BE2C (cell line): ENCODE data around the gene CITED1.

Experiments used
- DNase-seq: peaks from one replicate; pipeline ENCODE4 v3.0.0-alpha.2; 2020
- H3K27me3 ChIP-seq: fragments of 250-450 bp; sonication (Bioruptor Pico); 2 replicates; pipeline ENCODE4 v1.5.1; 2020; ENCODE audit warnings: mild to moderate bottlenecking
- H3K36me3 ChIP-seq: fragments of 250-450 bp; sonication (Bioruptor Pico); 2 replicates; pipeline ENCODE4 v1.5.1; 2020; ENCODE audit warnings: mild to moderate bottlenecking
- H3K4me1 ChIP-seq: fragments of 250-450 bp; sonication (Bioruptor Pico); 2 replicates; pipeline ENCODE4 v1.5.1; 2020
- H3K4me3 ChIP-seq: 2 replicates; pipeline ENCODE4 v1.5.1; 2011; ENCODE audit warnings: low read depth, low read length
- H3K9me3 ChIP-seq: fragments of 250-450 bp; sonication (Bioruptor Pico); 2 replicates; pipeline ENCODE4 v1.5.1; 2020
- CTCF ChIP-seq: IDR thresholded peaks from 2 replicates; pipeline ENCODE4 v1.5.1; 2012; ENCODE audit warnings: mild to moderate bottlenecking, low read depth, low read length

The CITED1 gene

GRCh38 chrX:72317139-72317538 lies 11.4 kb upstream of the CITED1 start:
- Histone ChIP-seq H3K4me3 (no peak overlapping the region), H3K36me3 (no peaks in the 10 kb centered on the region), H3K27me3 (no peaks in the 10 kb centered on the region), H3K4me1 (no peaks in the 10 kb centered on the region), H3K9me3 (no peaks in the 10 kb centered on the region)
- DNase-seq = no peak
- TF ChIP-seq CTCF = no peak

GRCh38 chrX:72316408-72317110 lies 10.8 kb upstream of the CITED1 start:
- DNase-seq = no peak
- Histone ChIP-seq H3K9me3 (no peaks in the 10 kb centered on the region), H3K4me3 (no peak overlapping the region), H3K4me1 (no peaks in the 10 kb centered on the region), H3K27me3 (no peaks in the 10 kb centered on the region), H3K36me3 (no peaks in the 10 kb centered on the region)
- TF ChIP-seq CTCF = no peak

- Histone ChIP-seq H3K4me3 (no peak overlapping the region), H3K4me1 (no peaks in the 10 kb centered on the region), H3K9me3 (no peaks in the 10 kb centered on the region), H3K36me3 (no peaks in the 10 kb centered on the region), H3K27me3 (no peaks in the 10 kb centered on the region)
- DNase-seq = no peak
- no peak for TF ChIP-seq CTCF
These were observed 9.2 kb upstream of the CITED1 start for GRCh38 chrX:72314881-72315280.

GRCh38 chrX:72313707-72314641 lies 8.3 kb upstream of the CITED1 start:
- Histone ChIP-seq H3K4me3 (no peak overlapping the region), H3K27me3 (no peaks in the 10 kb centered on the region), H3K9me3 (no peaks in the 10 kb centered on the region), H3K4me1 (peaks cover 5% of the 10 kb centered on the region), H3K36me3 (no peaks in the 10 kb centered on the region)
- TF ChIP-seq CTCF = no peak
- DNase-seq = no peak

- H3K36me3 ChIP-seq = no peaks in the 10 kb centered on the region
- peaks cover 5% of the 10 kb centered on the region for H3K4me1 ChIP-seq
- no peaks in the 10 kb centered on the region for H3K9me3 ChIP-seq
- peaks cover 8% of the 10 kb centered on the region for H3K27me3 ChIP-seq
- no peak for DNase-seq
- no peak overlapping the region for H3K4me3 ChIP-seq
- TF ChIP-seq CTCF = no peak
These were observed 6.7 kb upstream of the CITED1 start for GRCh38 chrX:72312311-72312940.
